ENCODE measurements around the gene ACOX1. TPM values are rescaled to one million over a fixed set of nuclear protein-coding genes. Genes with fewer than 3 reads are reported as not detected.

ACOX1 gene
- polyA plus RNA-seq, 1 of the 3 experiments (the other 2 are of a cell fraction) = 21.5 TPM

- Histone ChIP-seq H4K20me1 (ENCODE audit: insufficient read depth) (no peaks in the 10 kb centered on the region), H3K9me2 (no peaks in the 10 kb centered on the region), H3K4me3 (ENCODE audit: low read depth in 2 of 2, low read length in 1 of 2) (no peak overlapping the region), H3K79me2 (ENCODE audit: insufficient read depth) (peaks cover 35% of the 10 kb centered on the region; the same call in 1 of the 2 replicates), H3K27me3 (ENCODE audit: insufficient read depth) (no peaks in the 10 kb centered on the region), H3K36me3 (replicated peaks in 1 of 2; ENCODE audit: control insufficient read depth in 1 of 2, insufficient read depth in 2 of 2, low read length in 1 of 2) (peaks cover 26 to 42% of the 10 kb centered on the region in 2 experiments), H3F3A (replicated peaks; ENCODE audit: insufficient read depth) (peaks cover 31% of the 10 kb centered on the region), H3K27ac (ENCODE audit: low read depth in 2 of 2, low read length in 1 of 2) (no peak overlapping the region), H3K4me2 (no peak overlapping the region), H2AFZ (ENCODE audit: low read depth) (no peak overlapping the region), H3K9me3 (no peaks in the 10 kb centered on the region), H3K4me1 (ENCODE audit: control insufficient read depth in 1 of 2, insufficient read depth in 2 of 2, low read depth in 1 of 2, low read length in 1 of 2) (peaks cover 6% of the 10 kb centered on the region in 2 experiments; a peak in 3 of 4 replicates), H3K9ac (no peak overlapping the region)
- ChIA-PET POLR2A (no interaction called here), CTCF (interaction anchor here (0.9 to 16.0 kb wide), 5 partner anchors 23 to 152 kb away, joined by 3 to 214 read pairs (median 3); partner anchors contain the start of genes TRIM47 and WBP2)
- TF ChIP-seq, protein P1, sequence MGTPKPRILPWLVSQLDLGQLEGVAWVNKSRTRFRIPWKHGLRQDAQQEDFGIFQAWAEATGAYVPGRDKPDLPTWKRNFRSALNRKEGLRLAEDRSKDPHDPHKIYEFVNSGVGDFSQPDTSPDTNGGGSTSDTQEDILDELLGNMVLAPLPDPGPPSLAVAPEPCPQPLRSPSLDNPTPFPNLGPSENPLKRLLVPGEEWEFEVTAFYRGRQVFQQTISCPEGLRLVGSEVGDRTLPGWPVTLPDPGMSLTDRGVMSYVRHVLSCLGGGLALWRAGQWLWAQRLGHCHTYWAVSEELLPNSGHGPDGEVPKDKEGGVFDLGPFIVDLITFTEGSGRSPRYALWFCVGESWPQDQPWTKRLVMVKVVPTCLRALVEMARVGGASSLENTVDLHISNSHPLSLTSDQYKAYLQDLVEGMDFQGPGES (IDR thresholded peaks at IDR 0.05; ENCODE audit: low read depth, low read length) = no peak
- TF ChIP-seq RXRA (IDR thresholded peaks at IDR 0.05; ENCODE audit: borderline replicate concordance, low read depth) = no peak
- TF ChIP-seq GABPA (IDR thresholded peaks at IDR 0.05; ENCODE audit: low read depth) = no peak
- WGBS (ENCODE audit: low lambda C conversion rate) = 88% methylated on average over 13 of the region's 13 CpGs
- no peak for DNase-seq
These were observed 78.1 kb downstream of the ACOX1 start for GRCh38 chr17:75900691-75901533.

- no peak overlapping the region for H3K27ac ChIP-seq (ENCODE audit: low read depth in 2 of 2, low read length in 1 of 2)
- TF ChIP-seq SIN3A (IDR thresholded peaks at IDR 0.05; ENCODE audit: borderline replicate concordance, low read depth, low read length) (no peak), RCOR1 (IDR thresholded peaks at IDR 0.05; ENCODE audit: low read length) (no peak), FOXJ3 (CRISPR knock-in tag; IDR thresholded peaks at IDR 0.05) (no peak), FOXM1 (IDR thresholded peaks at IDR 0.05; ENCODE audit: low read depth) (no peak), RFX5 (IDR thresholded peaks at IDR 0.05; ENCODE audit: low read length) (no peak), EZH2phosphoT487 (IDR thresholded peaks at IDR 0.05; ENCODE audit: borderline replicate concordance, low read depth) (no peak), USF1 (IDR thresholded peaks at IDR 0.05; ENCODE audit: borderline replicate concordance, low read depth) (no peak), POLR2AphosphoS5 (IDR thresholded peaks at IDR 0.05; ENCODE audit: low read depth, low read length) (no peak), JUND (IDR thresholded peaks at IDR 0.05) (no peak), PBX3 (IDR thresholded peaks at IDR 0.05) (no peak), GABPA (IDR thresholded peaks at IDR 0.05; ENCODE audit: low read depth) (no peak)
- TF ChIP-seq, protein P1 (IDR thresholded peaks at IDR 0.05; ENCODE audit: low read depth, low read length) = no peak
- H2AFZ ChIP-seq (ENCODE audit: low read depth) = no peak overlapping the region
- H3K27me3 ChIP-seq (ENCODE audit: insufficient read depth) = no peaks in the 10 kb centered on the region
- WGBS (ENCODE audit: low lambda C conversion rate) = 99% methylated on average over 22 of the region's 23 CpGs
- no peak overlapping the region for H3K4me3 ChIP-seq (ENCODE audit: low read depth in 2 of 2, low read length in 1 of 2)
- H4K20me1 ChIP-seq (ENCODE audit: insufficient read depth) = no peaks in the 10 kb centered on the region
- ChIA-PET POLR2A (interaction anchor here (1.2 kb wide), 1 partner anchor 27 kb away, joined by 3 read pairs; no protein-coding TSS in a partner anchor), CTCF (interaction anchor here (0.6 to 16.0 kb wide), 7 partner anchors 22 to 151 kb away, joined by 3 to 214 read pairs (median 3); partner anchors contain the start of gene TRIM47)
- no peak overlapping the region for H3K4me2 ChIP-seq
- no peaks in the 10 kb centered on the region for H3K9me2 ChIP-seq
- H3K79me2 ChIP-seq (ENCODE audit: insufficient read depth) = peaks cover 41% of the 10 kb centered on the region
- H3K36me3 ChIP-seq (replicated peaks in 1 of 2; ENCODE audit: control insufficient read depth in 1 of 2, insufficient read depth in 2 of 2, low read length in 1 of 2) = peaks cover 26 to 42% of the 10 kb centered on the region in 2 experiments
- H3K9me3 ChIP-seq = no peaks in the 10 kb centered on the region
- peaks cover 24% of the 10 kb centered on the region for H3F3A ChIP-seq (replicated peaks; ENCODE audit: insufficient read depth)
- DNase-seq = no peak
- H3K4me1 ChIP-seq (ENCODE audit: control insufficient read depth in 1 of 2, insufficient read depth in 2 of 2, low read depth in 1 of 2, low read length in 1 of 2) = peaks cover 13 to 15% of the 10 kb centered on the region in 2 experiments; a peak in 3 of 4 replicates
- H3K9ac ChIP-seq = no peak overlapping the region
These were observed 79.0 kb downstream of the ACOX1 start for GRCh38 chr17:75899767-75900468.

All from SK-N-SH (cell line).